ENCODE measurements around the gene ZNF865. TPM values are rescaled to one million over a fixed set of nuclear protein-coding genes. Genes with fewer than 3 reads are reported as not detected.

Gene ZNF865
- total RNA-seq, 2 experiments from 2014 or later, result 10.8 to 11.2 TPM

GRCh38 chr19:55652311-55653128 lies 47.1 kb downstream of the ZNF865 start:
- Mint-ChIP-seq H3K36me3 (ENCODE audit: low read depth) (peaks cover 16% of the 10 kb centered on the region), H3K4me1 (ENCODE audit: low read depth) (peaks cover 41% of the 10 kb centered on the region), H3K9me3 (no peaks in the 10 kb centered on the region), H3K27ac (no peak overlapping the region), H3K27me3 (ENCODE audit: low read depth) (no peaks in the 10 kb centered on the region), H3K4me3 (peak overlapping the region; percentile 88)
- CTCF ChIA-PET, result interaction anchor here (0.6 to 1.4 kb wide), 6 partner anchors 8 to 601 kb away, joined by 3 to 9 read pairs (median 3); partner anchors contain the start of genes FIZ1 and ZNF524
- intact Hi-C loops (cut with micrococcal nuclease), result loop anchor here (1.0 to 10.0 kb wide), 5 partner anchors 9 to 1188 kb away; partner anchors contain the start of genes KMT5C, LENG9, ZNF581 and ZSCAN5A
- no peak for DNase-seq

GRCh38 chr19:55653651-55654322 lies 48.3 kb downstream of the ZNF865 start:
- DNase-seq, result peak; percentile 97
- Mint-ChIP-seq H3K27ac (peak overlapping the region; percentile 98), H3K9me3 (no peaks in the 10 kb centered on the region), H3K4me1 (ENCODE audit: low read depth) (peaks cover 45% of the 10 kb centered on the region), H3K36me3 (ENCODE audit: low read depth) (peaks cover 21% of the 10 kb centered on the region), H3K4me3 (peak overlapping the region; percentile 88), H3K27me3 (ENCODE audit: low read depth) (no peaks in the 10 kb centered on the region)
- intact Hi-C loops (cut with micrococcal nuclease), result loop anchor here (1.0 to 10.0 kb wide), 9 partner anchors 10 to 1463 kb away; partner anchors contain the start of genes FIZ1, KMT5C, LENG9 and TSEN34
- CTCF ChIA-PET, result interaction anchor here (0.6 to 1.4 kb wide), 16 partner anchors 9 to 600 kb away, joined by 3 to 9 read pairs (median 4); partner anchors contain the start of genes FIZ1 and ZNF524

GRCh38 chr19:55654323-55654867 lies 48.9 kb downstream of the ZNF865 start:
- Mint-ChIP-seq H3K4me1 (ENCODE audit: low read depth) (peaks cover 41% of the 10 kb centered on the region), H3K36me3 (ENCODE audit: low read depth) (peaks cover 22% of the 10 kb centered on the region), H3K27me3 (ENCODE audit: low read depth) (no peaks in the 10 kb centered on the region), H3K27ac (peak overlapping the region; percentile 98), H3K9me3 (no peaks in the 10 kb centered on the region), H3K4me3 (peak overlapping the region; percentile 88)
- peak; percentile 100 for DNase-seq
- CTCF ChIA-PET, result interaction anchor here (0.6 to 1.3 kb wide), 10 partner anchors 8 to 128 kb away, joined by 3 to 7 read pairs (median 4); no protein-coding TSS in a partner anchor
- intact Hi-C loops (cut with micrococcal nuclease), result loop anchor here (1.0 to 10.0 kb wide), 7 partner anchors 55 to 1464 kb away; partner anchors contain the start of genes FIZ1, KMT5C, LENG9 and TSEN34

GRCh38 chr19:55654868-55655647 lies 49.6 kb downstream of the ZNF865 start, which contains the start of gene U2AF2:
Gene U2AF2 (plus strand): TSS chr19:55655035. CDS start chr19:55655105, 70 bp downstream.
- peak; percentile 98 for DNase-seq
- H3K27ac Mint-ChIP-seq, result peak within 1 kb of the TSS; percentile 98
- no peaks in the 10 kb centered on the region for H3K9me3 Mint-ChIP-seq
- intact Hi-C loops (cut with micrococcal nuclease), result loop anchor here (1.0 to 10.0 kb wide), 10 partner anchors 20 to 1464 kb away; partner anchors contain the start of genes EPN1, FIZ1, KMT5C and LENG9
- peak within 1 kb of the TSS; percentile 88 for H3K4me3 Mint-ChIP-seq
- CTCF ChIA-PET, result interaction anchor here (0.6 to 1.3 kb wide), 9 partner anchors 8 to 129 kb away, joined by 3 to 7 read pairs (median 4); no protein-coding TSS in a partner anchor
- no peaks in the 10 kb centered on the region for H3K27me3 Mint-ChIP-seq (ENCODE audit: low read depth)
- peaks cover 27% of the 10 kb centered on the region for H3K36me3 Mint-ChIP-seq (ENCODE audit: low read depth)
- peaks cover 40% of the 10 kb centered on the region for H3K4me1 Mint-ChIP-seq (ENCODE audit: low read depth)

- peaks cover 29% of the 10 kb centered on the region for H3K36me3 Mint-ChIP-seq (ENCODE audit: low read depth)
- H3K4me3 Mint-ChIP-seq, result peak overlapping the region; percentile 88
- intact Hi-C loops (cut with micrococcal nuclease), result loop anchor here (1.0 to 10.0 kb wide), 7 partner anchors 20 to 1465 kb away; partner anchors contain the start of genes EPN1, LENG9, TSEN34 and ZNF444
- H3K9me3 Mint-ChIP-seq, result no peaks in the 10 kb centered on the region
- no peak for DNase-seq
- peaks cover 39% of the 10 kb centered on the region for H3K4me1 Mint-ChIP-seq (ENCODE audit: low read depth)
- H3K27me3 Mint-ChIP-seq (ENCODE audit: low read depth), result no peaks in the 10 kb centered on the region
- peak overlapping the region; percentile 96 for H3K27ac Mint-ChIP-seq
- CTCF ChIA-PET, result no interaction called here
Observed at GRCh38 chr19:55655648-55656040, 50.2 kb downstream of the ZNF865 start.

- Mint-ChIP-seq H3K27me3 (ENCODE audit: low read depth) (no peaks in the 10 kb centered on the region), H3K36me3 (ENCODE audit: low read depth) (peaks cover 29% of the 10 kb centered on the region), H3K4me1 (ENCODE audit: low read depth) (peaks cover 39% of the 10 kb centered on the region), H3K9me3 (no peaks in the 10 kb centered on the region), H3K4me3 (peak overlapping the region; percentile 88), H3K27ac (peak overlapping the region; percentile 96)
- DNase-seq, result no peak
- CTCF ChIA-PET, result interaction anchor here (1.4 to 2.4 kb wide), 2 partner anchors 15 to 18 kb away, joined by 4 to 10 read pairs; no protein-coding TSS in a partner anchor
- intact Hi-C loops (cut with micrococcal nuclease), result loop anchor here (10.0 kb wide), 2 partner anchors 658 to 1192 kb away; partner anchors contain the start of genes LENG9 and ZSCAN5A
Observed at GRCh38 chr19:55656552-55656951, 51.1 kb downstream of the ZNF865 start.

- CTCF ChIA-PET, result interaction anchor here (1.0 to 2.4 kb wide), 3 partner anchors 11 to 19 kb away, joined by 3 to 10 read pairs (median 4); no protein-coding TSS in a partner anchor
- DNase-seq, result peak; percentile 35
- intact Hi-C loops (cut with micrococcal nuclease), result loop anchor here (10.0 kb wide), 2 partner anchors 658 to 1192 kb away; partner anchors contain the start of genes LENG9 and ZSCAN5A
- H3K4me1 Mint-ChIP-seq (ENCODE audit: low read depth), result peaks cover 42% of the 10 kb centered on the region
- H3K9me3 Mint-ChIP-seq, result no peaks in the 10 kb centered on the region
- H3K27ac Mint-ChIP-seq, result peak overlapping the region; percentile 96
- no peaks in the 10 kb centered on the region for H3K27me3 Mint-ChIP-seq (ENCODE audit: low read depth)
- peaks cover 33% of the 10 kb centered on the region for H3K36me3 Mint-ChIP-seq (ENCODE audit: low read depth)
- peak overlapping the region; percentile 88 for H3K4me3 Mint-ChIP-seq
Observed at GRCh38 chr19:55656988-55657747, 51.7 kb downstream of the ZNF865 start.

GRCh38 chr19:55658846-55659459 lies 53.5 kb downstream of the ZNF865 start:
- CTCF ChIA-PET, result no interaction called here
- H3K36me3 Mint-ChIP-seq (ENCODE audit: low read depth), result peaks cover 46% of the 10 kb centered on the region

GRCh38 chr19:55659822-55660221 lies 54.4 kb downstream of the ZNF865 start:
- H3K27ac Mint-ChIP-seq, result no peak overlapping the region
- H3K4me1 Mint-ChIP-seq (ENCODE audit: low read depth), result peaks cover 53% of the 10 kb centered on the region
- H3K36me3 Mint-ChIP-seq (ENCODE audit: low read depth), result peaks cover 49% of the 10 kb centered on the region

More at GRCh38 chr19:55658846-55659459, 53.5 kb downstream of the ZNF865 start:
- H3K27ac Mint-ChIP-seq, result no peak overlapping the region
- no peak overlapping the region for H3K4me3 Mint-ChIP-seq
- peaks cover 47% of the 10 kb centered on the region for H3K4me1 Mint-ChIP-seq (ENCODE audit: low read depth)
- DNase-seq, result no peak
- no peaks in the 10 kb centered on the region for H3K9me3 Mint-ChIP-seq
- H3K27me3 Mint-ChIP-seq (ENCODE audit: low read depth), result no peaks in the 10 kb centered on the region
- intact Hi-C loops (cut with micrococcal nuclease), result loop anchor here (10.0 kb wide), 2 partner anchors 656 to 1194 kb away; partner anchors contain the start of genes LENG9 and ZSCAN5A

GRCh38 chr19:55660404-55660803 lies 55.0 kb downstream of the ZNF865 start:
- DNase-seq, result no peak
- H3K4me1 Mint-ChIP-seq (ENCODE audit: low read depth), result peaks cover 54% of the 10 kb centered on the region
- intact Hi-C loops (cut with micrococcal nuclease), result no loop called here
- H3K27ac Mint-ChIP-seq, result no peak overlapping the region
- peaks cover 47% of the 10 kb centered on the region for H3K36me3 Mint-ChIP-seq (ENCODE audit: low read depth)
- H3K9me3 Mint-ChIP-seq, result no peaks in the 10 kb centered on the region
- H3K4me3 Mint-ChIP-seq, result no peak overlapping the region
- no peaks in the 10 kb centered on the region for H3K27me3 Mint-ChIP-seq (ENCODE audit: low read depth)
- CTCF ChIA-PET, result no interaction called here

More at GRCh38 chr19:55659822-55660221, 54.4 kb downstream of the ZNF865 start:
- intact Hi-C loops (cut with micrococcal nuclease), result loop anchor here (10.0 kb wide), 2 partner anchors 655 to 1195 kb away; partner anchors contain the start of genes LENG9 and ZSCAN5A
- CTCF ChIA-PET, result no interaction called here
- H3K27me3 Mint-ChIP-seq (ENCODE audit: low read depth), result no peaks in the 10 kb centered on the region
- H3K4me3 Mint-ChIP-seq, result no peak overlapping the region
- no peak for DNase-seq
- no peaks in the 10 kb centered on the region for H3K9me3 Mint-ChIP-seq
